Mesendoderm (in vitro differentiated cells): ENCODE data around the gene SH3BGR.
A peak's percentile ranks its signal among the peaks of the same experiment; 100 is the strongest.

Experiments
- DNase-seq: peaks from one replicate; pipeline ENCODE4 v3.0.0; 2013
- H2AK5ac ChIP-seq: 2 replicates; pipeline ENCODE4 v1.6.1; 2013; ENCODE audit warnings: low read length, inconsistent platforms
- H2BK120ac ChIP-seq: 2 replicates; pipeline ENCODE4 v1.6.1; 2013; ENCODE audit warnings: low read depth, mild to moderate bottlenecking, low read length, moderate library complexity, mixed read lengths
- H2BK15ac ChIP-seq: replicated peaks from 2 replicates; pipeline ENCODE4 v1.6.1; 2013; ENCODE audit warnings: low read depth, mild to moderate bottlenecking, moderate library complexity
- H2BK5ac ChIP-seq: 2 replicates; pipeline ENCODE4 v1.6.1; 2013; ENCODE audit warnings: low read length, inconsistent platforms
- H3K18ac ChIP-seq: 2 replicates; pipeline ENCODE4 v1.6.1; 2013; ENCODE audit warnings: mild to moderate bottlenecking, low read length, mixed read lengths
- H3K23ac ChIP-seq: one replicate; pipeline ENCODE4 v1.6.1; 2013; ENCODE audit warnings: low read length
- H3K27ac ChIP-seq: 2 replicates; pipeline ENCODE4 v1.5.1; 2013; ENCODE audit warnings: low read depth, mild to moderate bottlenecking, inconsistent platforms, low read length, moderate library complexity
- H3K27me3 ChIP-seq: 2 replicates; pipeline ENCODE4 v1.6.1; 2013; ENCODE audit warnings: low read length, control low read depth, mild to moderate bottlenecking, inconsistent platforms; ENCODE audit not compliant: insufficient read depth, poor library complexity
- H3K36me3 ChIP-seq: 2 replicates; pipeline ENCODE4 v1.6.1; 2013; ENCODE audit warnings: low read length, inconsistent platforms; ENCODE audit not compliant: control insufficient read depth, insufficient read depth
- H3K4ac ChIP-seq: one replicate; pipeline ENCODE4 v1.6.1; 2013; ENCODE audit warnings: low read depth, mild to moderate bottlenecking, low read length, moderate library complexity
- H3K4me1 ChIP-seq: 2 replicates; pipeline ENCODE4 v1.6.1; 2013; ENCODE audit warnings: low read depth, low read length, inconsistent platforms; ENCODE audit not compliant: control insufficient read depth
- H3K4me2 ChIP-seq: 2 replicates; pipeline ENCODE4 v1.6.1; 2013; ENCODE audit warnings: low read length
- H3K4me3 ChIP-seq: 2 replicates; pipeline ENCODE4 v1.5.1; 2013; ENCODE audit warnings: mild to moderate bottlenecking, low read length
- H3K56ac ChIP-seq: one replicate; pipeline ENCODE4 v1.6.1; 2013; ENCODE audit warnings: low read length
- H3K79me1 ChIP-seq: 2 replicates; pipeline ENCODE4 v1.6.1; 2013; ENCODE audit warnings: low read length, inconsistent platforms
- H3K79me2 ChIP-seq: 2 replicates; pipeline ENCODE4 v1.6.1; 2013; ENCODE audit warnings: mild to moderate bottlenecking, low read length; ENCODE audit not compliant: control insufficient read depth, insufficient read depth
- H3K9ac ChIP-seq: 2 replicates; pipeline ENCODE4 v1.6.1; 2013; ENCODE audit warnings: low read length, inconsistent platforms
- H4K5ac ChIP-seq: one replicate; pipeline ENCODE4 v1.6.1; 2013; ENCODE audit warnings: low read length
- H4K8ac ChIP-seq: one replicate; pipeline ENCODE4 v1.6.1; 2013; ENCODE audit warnings: low read depth, mild to moderate bottlenecking, control low read depth, low read length, moderate library complexity
- WGBS: extraction: QIAGEN DNeasy Blood & Tissue Kit; methylation state at CpG from one replicate; pipeline ENCODE4 v1.1.7; 2013; ENCODE audit warnings: low lambda C conversion rate, missing lambda C conversion rate; ENCODE audit not compliant: insufficient coverage; ENCODE audit errors: extremely low coverage; 5-methylcytosine and 5-hydroxymethylcytosine counted together

SH3BGR gene

GRCh38 chr21:39441502-39442475 is 10.0 kb upstream of the SH3BGR start:
- Histone ChIP-seq H3K79me2 (no peaks in the 10 kb centered on the region), H3K79me1 (no peaks in the 10 kb centered on the region), H4K5ac (no peak overlapping the region), H2AK5ac (no peak overlapping the region), H3K4me1 (peaks cover 3% of the 10 kb centered on the region), H3K27me3 (no peaks in the 10 kb centered on the region), H4K8ac (no peak overlapping the region), H3K4ac (no peak overlapping the region), H3K27ac (no peak overlapping the region), H2BK5ac (no peak overlapping the region), H3K56ac (peak overlapping the region; percentile 19), H3K4me2 (no peak overlapping the region), H2BK120ac (no peak overlapping the region), H3K23ac (no peak overlapping the region), H3K18ac (no peak overlapping the region), H3K4me3 (no peak overlapping the region), H2BK15ac (no peak overlapping the region), H3K9ac (no peak overlapping the region), H3K36me3 (no peaks in the 10 kb centered on the region)
- WGBS: no CpG with 5 or more reads among the region's 13 CpGs
- DNase-seq: peak; percentile 68

GRCh38 chr21:39444421-39445180 is 7.2 kb upstream of the SH3BGR start:
- H3K27me3 ChIP-seq: no peaks in the 10 kb centered on the region
- H3K56ac ChIP-seq: peak overlapping the region; percentile 84
- WGBS: no CpG with 5 or more reads among the region's 15 CpGs
- H4K8ac ChIP-seq: no peak overlapping the region
- H3K79me2 ChIP-seq: no peaks in the 10 kb centered on the region
- H3K4me2 ChIP-seq: peak overlapping the region; percentile 53
- no peak overlapping the region for H3K4ac ChIP-seq
- no peak overlapping the region for H2AK5ac ChIP-seq
- H3K27ac ChIP-seq: no peak overlapping the region
- no peak overlapping the region for H3K18ac ChIP-seq
- no peak overlapping the region for H2BK120ac ChIP-seq
- no peak overlapping the region for H3K23ac ChIP-seq
- H3K4me3 ChIP-seq: peak overlapping the region; percentile 82
- H3K36me3 ChIP-seq: no peaks in the 10 kb centered on the region
- H4K5ac ChIP-seq: no peak overlapping the region
- H2BK5ac ChIP-seq: no peak overlapping the region
- peak; percentile 58 for DNase-seq
- H3K4me1 ChIP-seq: peaks cover 3% of the 10 kb centered on the region
- no peak overlapping the region for H2BK15ac ChIP-seq
- peak overlapping the region; percentile 71 for H3K9ac ChIP-seq
- H3K79me1 ChIP-seq: no peaks in the 10 kb centered on the region

GRCh38 chr21:39445321-39446269 is 6.2 kb upstream of the SH3BGR start, which contains the start of gene LCA5L:
Gene LCA5L, minus strand, starts transcription at chr21:39445778. Its CDS starts 17,285 bp downstream, at chr21:39428493.
- H3K4me2 ChIP-seq: peak within 1 kb of the TSS; percentile 61
- H2AK5ac ChIP-seq: no peak within 1 kb of the TSS
- H3K56ac ChIP-seq: peak within 1 kb of the TSS; percentile 99
- no peaks in the 10 kb centered on the region for H3K36me3 ChIP-seq
- H3K9ac ChIP-seq: peak within 1 kb of the TSS; percentile 92
- no peak within 1 kb of the TSS for H3K18ac ChIP-seq
- no peak within 1 kb of the TSS for H2BK120ac ChIP-seq
- H3K27ac ChIP-seq: peak within 1 kb of the TSS; percentile 83
- H3K79me1 ChIP-seq: no peaks in the 10 kb centered on the region
- H2BK5ac ChIP-seq: peak within 1 kb of the TSS; percentile 75
- H4K8ac ChIP-seq: no peak within 1 kb of the TSS
- H3K79me2 ChIP-seq: no peaks in the 10 kb centered on the region
- no CpG with 5 or more reads among the region's 83 CpGs for WGBS
- no peak within 1 kb of the TSS for H3K4ac ChIP-seq
- H3K4me3 ChIP-seq: peak within 1 kb of the TSS; percentile 82
- H3K4me1 ChIP-seq: peaks cover 5% of the 10 kb centered on the region
- no peak within 1 kb of the TSS for H2BK15ac ChIP-seq
- no peaks in the 10 kb centered on the region for H3K27me3 ChIP-seq
- H4K5ac ChIP-seq: no peak within 1 kb of the TSS
- H3K23ac ChIP-seq: peak within 1 kb of the TSS; percentile 72
- peak; percentile 96 for DNase-seq

- no peak overlapping the region for H4K8ac ChIP-seq
- H3K27me3 ChIP-seq: no peaks in the 10 kb centered on the region
- no peaks in the 10 kb centered on the region for H3K79me1 ChIP-seq
- no peak overlapping the region for H3K4me3 ChIP-seq
- no peaks in the 10 kb centered on the region for H3K36me3 ChIP-seq
- H2BK15ac ChIP-seq: no peak overlapping the region
- H3K79me2 ChIP-seq: no peaks in the 10 kb centered on the region
- H3K27ac ChIP-seq: no peak overlapping the region
- no peak overlapping the region for H4K5ac ChIP-seq
- no CpG with 5 or more reads among the region's 7 CpGs for WGBS
- no peak overlapping the region for H3K18ac ChIP-seq
- DNase-seq: no peak
- no peak overlapping the region for H3K56ac ChIP-seq
- H3K4me1 ChIP-seq: peaks cover 5% of the 10 kb centered on the region
- no peak overlapping the region for H3K4me2 ChIP-seq
- no peak overlapping the region for H2BK120ac ChIP-seq
- no peak overlapping the region for H2AK5ac ChIP-seq
- H3K9ac ChIP-seq: no peak overlapping the region
- no peak overlapping the region for H3K4ac ChIP-seq
- H3K23ac ChIP-seq: no peak overlapping the region
- H2BK5ac ChIP-seq: no peak overlapping the region
Measured at GRCh38 chr21:39447264-39447663, 4.5 kb upstream of the SH3BGR start.

GRCh38 chr21:39452207-39452969 is 618 bp downstream of the SH3BGR start:
- no peaks in the 10 kb centered on the region for H3K79me1 ChIP-seq
- no peaks in the 10 kb centered on the region for H3K27me3 ChIP-seq
- H3K18ac ChIP-seq: no peak overlapping the region
- no peak overlapping the region for H3K4ac ChIP-seq
- no peak overlapping the region for H2BK5ac ChIP-seq
- no peak overlapping the region for H2BK120ac ChIP-seq
- no peak overlapping the region for H4K8ac ChIP-seq
- no peaks in the 10 kb centered on the region for H3K79me2 ChIP-seq
- no peaks in the 10 kb centered on the region for H3K36me3 ChIP-seq
- no CpG with 5 or more reads among the region's 10 CpGs for WGBS
- no peak overlapping the region for H3K23ac ChIP-seq
- H3K27ac ChIP-seq: peak overlapping the region; percentile 54
- H2BK15ac ChIP-seq: no peak overlapping the region
- H4K5ac ChIP-seq: no peak overlapping the region
- no peak overlapping the region for H2AK5ac ChIP-seq
- H3K4me1 ChIP-seq: peaks cover 1% of the 10 kb centered on the region
- no peak overlapping the region for H3K9ac ChIP-seq
- no peak overlapping the region for H3K56ac ChIP-seq
- H3K4me2 ChIP-seq: no peak overlapping the region
- DNase-seq: no peak
- no peak overlapping the region for H3K4me3 ChIP-seq
